Mammary epithelial cell (primary cell): ENCODE results near the gene CLNK.

ENCODE experiments used
- EZH2 ChIP-seq: IDR thresholded peaks from 2 replicates; pipeline ENCODE4 v1.6.1; 2012; ENCODE audit warnings: low read length, inconsistent platforms, borderline replicate concordance
- TF ChIP-seq, protein P1 (sequence below), 2 donors: IDR thresholded peaks in 1 of 2; conservative IDR thresholded peaks in 1 of 2; 2 replicates each; pipeline ENCODE4 v1.5.1; 2011 to 2012; ENCODE audit warnings: inconsistent platforms in 2 of 2, low read length in 2 of 2, mild to moderate bottlenecking in 2 of 2, control low read depth in 1 of 2, low read depth in 1 of 2; ENCODE audit not compliant: insufficient read depth in 1 of 2; ENCODE audit errors: extremely low read depth in 1 of 2

DNA sequence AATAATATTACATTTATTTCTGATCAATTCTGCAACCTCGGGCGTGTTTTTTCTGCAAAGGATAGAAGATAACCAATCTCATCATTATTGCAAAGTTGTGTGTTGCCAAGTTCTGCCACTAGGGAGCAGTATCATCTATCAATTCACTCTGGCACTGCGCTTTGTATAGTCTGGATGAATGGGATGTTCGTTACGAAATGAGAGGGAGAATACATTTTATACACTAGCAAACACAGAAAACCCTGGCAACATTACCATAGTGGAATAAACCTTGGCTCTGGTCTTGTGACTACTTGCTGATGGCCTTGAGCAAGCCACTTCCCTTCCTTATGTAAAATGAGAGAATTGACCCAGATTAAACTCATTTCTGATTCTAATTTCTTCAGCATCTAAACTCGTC is 129.9 kb downstream of the CLNK start:
- TF ChIP-seq, protein P1, sequence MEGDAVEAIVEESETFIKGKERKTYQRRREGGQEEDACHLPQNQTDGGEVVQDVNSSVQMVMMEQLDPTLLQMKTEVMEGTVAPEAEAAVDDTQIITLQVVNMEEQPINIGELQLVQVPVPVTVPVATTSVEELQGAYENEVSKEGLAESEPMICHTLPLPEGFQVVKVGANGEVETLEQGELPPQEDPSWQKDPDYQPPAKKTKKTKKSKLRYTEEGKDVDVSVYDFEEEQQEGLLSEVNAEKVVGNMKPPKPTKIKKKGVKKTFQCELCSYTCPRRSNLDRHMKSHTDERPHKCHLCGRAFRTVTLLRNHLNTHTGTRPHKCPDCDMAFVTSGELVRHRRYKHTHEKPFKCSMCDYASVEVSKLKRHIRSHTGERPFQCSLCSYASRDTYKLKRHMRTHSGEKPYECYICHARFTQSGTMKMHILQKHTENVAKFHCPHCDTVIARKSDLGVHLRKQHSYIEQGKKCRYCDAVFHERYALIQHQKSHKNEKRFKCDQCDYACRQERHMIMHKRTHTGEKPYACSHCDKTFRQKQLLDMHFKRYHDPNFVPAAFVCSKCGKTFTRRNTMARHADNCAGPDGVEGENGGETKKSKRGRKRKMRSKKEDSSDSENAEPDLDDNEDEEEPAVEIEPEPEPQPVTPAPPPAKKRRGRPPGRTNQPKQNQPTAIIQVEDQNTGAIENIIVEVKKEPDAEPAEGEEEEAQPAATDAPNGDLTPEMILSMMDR (conservative IDR thresholded peaks at IDR 0.05 in 1 of 2, IDR thresholded peaks at IDR 0.05 in 1 of 2; ENCODE audit: extremely low read depth in 1 of 2, insufficient read depth in 1 of 2, low read depth in 1 of 2, low read length in 2 of 2): peak; percentile 79 to 82
- TF ChIP-seq EZH2: no peak
